Activated CD4-positive, alpha-beta memory T cell treated with anti-CD3 and anti-CD28 coated beads for 36 hours (primary cell): ENCODE data around the gene ANKRD13D. TPM values are rescaled to one million over a fixed set of nuclear protein-coding genes. Genes with fewer than 3 reads are reported as not detected.
A peak's percentile ranks its signal among the peaks of the same experiment; 100 is the strongest.

Source experiments
- CTCF ChIA-PET: fragments of 350-600 bp; sonication (Branson Sonifier 250); formaldehyde crosslinking; loops from one replicate; lab custom pipeline; 2021; ENCODE audit warnings: antibody characterized with exemption, inconsistent platforms; lab: Charles Lee
- POLR2A ChIA-PET: fragments of 350-600 bp; sonication (Branson Sonifier 250); formaldehyde crosslinking; loops from one replicate; lab custom pipeline; 2021; ENCODE audit warnings: antibody characterized with exemption; lab: Charles Lee
- DNase-seq: peaks from one replicate; pipeline ENCODE4 v3.0.0-alpha.2; 2020
- H3K27ac Mint-ChIP-seq: one replicate; pipeline ENCODE4 v1.8.0; 2021; ENCODE audit warnings: mixed read lengths
- H3K27me3 Mint-ChIP-seq: one replicate; pipeline ENCODE4 v1.8.0; 2021; ENCODE audit warnings: mixed read lengths
- H3K36me3 Mint-ChIP-seq: one replicate; pipeline ENCODE4 v1.8.0; 2021; ENCODE audit warnings: mixed read lengths
- H3K4me1 Mint-ChIP-seq: one replicate; pipeline ENCODE4 v1.8.0; 2021; ENCODE audit warnings: low read depth, mixed read lengths
- H3K4me3 Mint-ChIP-seq: one replicate; pipeline ENCODE4 v1.8.0; 2021; ENCODE audit warnings: mild to moderate bottlenecking, mixed read lengths
- H3K9me3 Mint-ChIP-seq: one replicate; pipeline ENCODE4 v1.8.0; 2021; ENCODE audit warnings: mixed read lengths
- intact Hi-C: fragments of 100-400 bp; cut with micrococcal nuclease; formaldehyde crosslinking; loops from one replicate; pipeline ENCODE4 v1.15.1; 2023
- total RNA-seq, 2 experiments: library from RNA; stranded (reverse); gene quantifications; one replicate each; pipeline ENCODE4 v1.2.3, GENCODE V29; 2021

Gene ANKRD13D
- total RNA-seq, 2 experiments from 2014 or later, result 85.9 to 89.4 TPM

GRCh38 chr11:67288452-67289225 lies 464 bp upstream of the ANKRD13D start:
- no peaks in the 10 kb centered on the region for H3K27me3 Mint-ChIP-seq

DNA sequence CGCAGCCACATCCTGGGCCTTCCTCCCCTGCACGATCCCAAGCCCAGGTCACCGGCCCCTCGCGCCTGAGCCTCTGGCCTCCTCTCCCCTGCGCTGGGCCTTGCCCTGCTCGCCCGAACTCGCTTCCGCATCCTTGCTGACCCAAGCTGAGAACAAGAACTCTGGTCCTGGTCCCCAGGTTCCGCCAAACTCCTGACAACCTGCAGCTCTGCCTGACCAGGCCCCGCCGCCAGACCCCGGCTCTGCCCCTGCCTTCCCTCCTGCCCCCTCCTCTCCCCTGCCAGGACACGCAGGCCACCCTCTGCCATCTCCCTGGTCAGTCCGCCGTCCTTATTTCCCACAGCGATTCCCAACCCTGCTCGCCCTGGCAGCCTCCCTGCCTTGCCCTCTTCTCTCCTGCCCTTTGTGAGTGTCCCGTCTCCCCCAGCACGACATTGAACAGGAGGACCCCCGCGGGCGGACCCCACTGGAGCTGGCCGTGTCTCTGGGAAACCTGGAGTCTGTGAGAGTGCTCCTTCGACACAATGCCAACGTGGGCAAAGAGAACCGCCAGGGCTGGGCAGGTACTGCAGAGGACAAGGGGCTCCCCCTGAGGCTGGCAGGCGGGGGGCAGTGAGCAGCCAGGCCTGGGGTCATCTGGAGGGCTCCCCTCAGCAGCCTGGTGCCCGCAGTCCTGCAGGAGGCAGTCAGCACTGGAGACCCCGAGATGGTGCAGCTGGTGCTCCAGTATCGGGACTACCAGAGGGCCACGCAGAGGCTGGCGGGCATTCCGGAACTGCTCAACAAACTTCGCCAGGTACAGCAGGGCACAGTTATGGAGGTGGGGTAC lies 762 bp downstream of the ANKRD13D start:
- ChIA-PET CTCF (interaction anchor here (0.8 to 4.7 kb wide), 9 partner anchors 9 to 62 kb away, joined by 3 to 25 read pairs (median 7); no protein-coding TSS in a partner anchor), POLR2A (interaction anchor here (0.9 to 5.8 kb wide), 7 partner anchors 12 to 112 kb away, joined by 3 to 72 read pairs (median 13); partner anchors contain the start of genes GRK2, PPP1CA and SSH3)
- Mint-ChIP-seq H3K4me3 (peak overlapping the region; percentile 88), H3K4me1 (peaks cover 67% of the 10 kb centered on the region), H3K36me3 (peaks cover 39% of the 10 kb centered on the region), H3K27ac (peak overlapping the region; percentile 84), H3K9me3 (no peaks in the 10 kb centered on the region), H3K27me3 (no peaks in the 10 kb centered on the region)
- peak; percentile 40 for DNase-seq
- intact Hi-C loops, result loop anchor here (2.0 to 5.0 kb wide), 2 partner anchors 49 to 197 kb away; no protein-coding TSS in a partner anchor

More at GRCh38 chr11:67288452-67289225, 464 bp upstream of the ANKRD13D start:
- Mint-ChIP-seq H3K4me1 (peaks cover 62% of the 10 kb centered on the region), H3K4me3 (peak overlapping the region; percentile 66), H3K36me3 (peaks cover 38% of the 10 kb centered on the region), H3K9me3 (no peaks in the 10 kb centered on the region), H3K27ac (peak overlapping the region; percentile 97)
- peak; percentile 95 for DNase-seq
- POLR2A ChIA-PET, result interaction anchor here (1.0 to 5.8 kb wide), 9 partner anchors 10 to 66 kb away, joined by 3 to 72 read pairs (median 10); partner anchors contain the start of genes GRK2 and SSH3
- CTCF ChIA-PET, result interaction anchor here (0.7 to 4.7 kb wide), 14 partner anchors 8 to 94 kb away, joined by 3 to 25 read pairs (median 5); partner anchors contain the start of gene SSH3
- intact Hi-C loops, result loop anchor here (1.0 to 5.0 kb wide), 4 partner anchors 17 to 199 kb away; no protein-coding TSS in a partner anchor

GRCh38 chr11:67290801-67291200 lies 1.7 kb downstream of the ANKRD13D start:
- no peak overlapping the region for H3K4me3 Mint-ChIP-seq
- intact Hi-C loops, result no loop called here
- ChIA-PET POLR2A (interaction anchor here (5.8 kb wide), 1 partner anchor 21 kb away, joined by 72 read pairs; the partner anchor contains the start of gene GRK2), CTCF (interaction anchor here (1.1 to 4.7 kb wide), 4 partner anchors 20 to 66 kb away, joined by 3 to 22 read pairs (median 3); no protein-coding TSS in a partner anchor)
- peak overlapping the region; percentile 84 for H3K27ac Mint-ChIP-seq
- peaks cover 62% of the 10 kb centered on the region for H3K4me1 Mint-ChIP-seq
- peaks cover 2% of the 10 kb centered on the region for H3K9me3 Mint-ChIP-seq
- no peaks in the 10 kb centered on the region for H3K27me3 Mint-ChIP-seq
- peaks cover 43% of the 10 kb centered on the region for H3K36me3 Mint-ChIP-seq
- no peak for DNase-seq

DNA sequence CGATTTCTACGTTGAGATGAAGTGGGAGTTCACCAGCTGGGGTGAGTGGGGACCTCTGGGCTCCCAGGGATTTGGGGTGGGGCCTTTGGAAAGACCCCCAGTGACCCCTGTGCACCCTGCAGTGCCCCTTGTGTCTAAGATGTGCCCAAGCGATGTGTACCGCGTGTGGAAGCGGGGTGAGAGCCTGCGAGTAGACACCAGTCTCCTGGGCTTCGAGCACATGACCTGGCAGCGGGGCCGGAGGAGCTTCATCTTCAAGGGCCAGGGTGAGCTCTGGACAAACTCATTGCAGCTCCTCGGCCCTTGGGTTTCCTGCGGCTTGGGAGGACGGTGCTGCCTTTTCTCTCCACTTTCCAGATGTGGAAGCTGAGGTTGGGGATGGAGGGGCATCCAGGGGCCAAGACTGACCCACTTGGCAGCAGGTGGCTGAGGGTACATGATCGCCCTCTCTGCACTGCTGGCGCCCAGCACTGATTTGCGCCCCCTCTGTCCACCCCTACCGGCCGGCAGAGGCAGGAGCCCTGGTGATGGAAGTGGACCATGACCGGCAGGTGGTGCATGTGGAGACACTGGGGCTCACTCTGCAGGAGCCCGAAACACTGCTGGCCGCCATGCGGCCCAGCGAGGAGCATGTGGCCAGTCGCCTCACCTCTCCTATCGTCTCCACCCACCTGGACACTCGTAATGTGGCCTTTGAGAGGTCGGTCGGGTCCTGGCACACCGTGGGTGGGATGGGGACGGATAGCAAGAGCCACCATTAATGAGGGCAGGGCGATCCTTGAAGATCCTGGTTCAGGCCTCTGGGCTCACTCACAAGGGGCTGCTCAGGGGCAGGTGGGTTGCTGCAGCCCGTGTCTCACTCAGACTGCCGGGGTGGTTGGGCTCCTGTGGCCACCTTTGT lies 2.6 kb downstream of the ANKRD13D start:
- Mint-ChIP-seq H3K9me3 (peaks cover 10% of the 10 kb centered on the region), H3K4me3 (peak overlapping the region; percentile 23), H3K27me3 (no peaks in the 10 kb centered on the region), H3K36me3 (peaks cover 47% of the 10 kb centered on the region), H3K4me1 (peaks cover 57% of the 10 kb centered on the region), H3K27ac (peak overlapping the region; percentile 5)
- POLR2A ChIA-PET, result interaction anchor here (5.8 kb wide), 1 partner anchor 22 kb away, joined by 72 read pairs; the partner anchor contains the start of gene GRK2
- intact Hi-C loops, result no loop called here
- no peak for DNase-seq
- CTCF ChIA-PET, result interaction anchor here (1.1 to 4.7 kb wide), 5 partner anchors 21 to 65 kb away, joined by 3 to 22 read pairs (median 4); no protein-coding TSS in a partner anchor

DNA sequence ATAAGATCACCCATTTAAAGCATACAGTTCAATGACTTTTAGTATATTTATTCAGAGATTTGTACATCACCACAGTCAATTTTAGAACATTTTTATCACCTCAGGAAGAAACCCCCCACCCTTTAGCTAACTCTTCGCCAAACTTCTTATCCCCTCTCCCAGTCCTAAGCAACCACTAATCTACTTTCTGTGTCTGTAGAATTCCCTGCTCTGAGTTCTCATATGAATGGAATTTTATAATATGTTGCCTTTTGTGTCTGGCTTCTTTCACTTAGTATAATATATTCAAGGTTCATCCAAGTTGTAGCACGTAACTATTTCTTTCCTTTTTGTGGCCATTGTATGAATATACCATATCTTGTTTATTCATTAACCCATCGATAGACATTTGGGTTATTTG lies 3.6 kb downstream of the ANKRD13D start:
- Mint-ChIP-seq H3K36me3 (peaks cover 49% of the 10 kb centered on the region), H3K27ac (peak overlapping the region; percentile 68), H3K27me3 (no peaks in the 10 kb centered on the region), H3K4me3 (no peak overlapping the region), H3K4me1 (peaks cover 48% of the 10 kb centered on the region), H3K9me3 (peaks cover 13% of the 10 kb centered on the region)
- ChIA-PET POLR2A (interaction anchor here (1.0 to 2.1 kb wide), 5 partner anchors 10 to 53 kb away, joined by 3 to 6 read pairs (median 6); partner anchors contain the start of gene SSH3), CTCF (interaction anchor here (1.3 to 2.2 kb wide), 6 partner anchors 25 to 90 kb away, joined by 3 to 15 read pairs (median 4); no protein-coding TSS in a partner anchor)
- DNase-seq, result no peak
- intact Hi-C loops, result loop anchor here (1.0 kb wide), 1 partner anchor 28 kb away; no protein-coding TSS in a partner anchor

- Mint-ChIP-seq H3K27ac (peak overlapping the region; percentile 68), H3K9me3 (peaks cover 13% of the 10 kb centered on the region), H3K36me3 (peaks cover 53% of the 10 kb centered on the region), H3K4me1 (peaks cover 44% of the 10 kb centered on the region), H3K27me3 (no peaks in the 10 kb centered on the region), H3K4me3 (no peak overlapping the region)
- ChIA-PET POLR2A (interaction anchor here (1.0 to 2.1 kb wide), 5 partner anchors 10 to 53 kb away, joined by 3 to 6 read pairs (median 6); partner anchors contain the start of gene SSH3), CTCF (interaction anchor here (1.3 to 2.2 kb wide), 6 partner anchors 24 to 89 kb away, joined by 3 to 15 read pairs (median 4); no protein-coding TSS in a partner anchor)
- no peak for DNase-seq
- intact Hi-C loops, result loop anchor here (1.0 kb wide), 1 partner anchor 29 kb away; no protein-coding TSS in a partner anchor
Observed at GRCh38 chr11:67293090-67293489, 4.0 kb downstream of the ANKRD13D start.

GRCh38 chr11:67295846-67296245 lies 6.7 kb downstream of the ANKRD13D start:
- H3K36me3 Mint-ChIP-seq, result peaks cover 54% of the 10 kb centered on the region
- ChIA-PET CTCF (interaction anchor here (1.1 to 1.4 kb wide), 2 partner anchors 21 to 22 kb away, joined by 3 read pairs; no protein-coding TSS in a partner anchor), POLR2A (interaction anchor here (0.6 kb wide), 1 partner anchor 36 kb away, joined by 4 read pairs; no protein-coding TSS in a partner anchor)
- peaks cover 13% of the 10 kb centered on the region for H3K9me3 Mint-ChIP-seq
- DNase-seq, result no peak
- H3K4me1 Mint-ChIP-seq, result peaks cover 38% of the 10 kb centered on the region
- intact Hi-C loops, result no loop called here
- no peak overlapping the region for H3K4me3 Mint-ChIP-seq
- H3K27ac Mint-ChIP-seq, result no peak overlapping the region
- no peaks in the 10 kb centered on the region for H3K27me3 Mint-ChIP-seq

- H3K9me3 Mint-ChIP-seq, result peaks cover 13% of the 10 kb centered on the region
- POLR2A ChIA-PET, result interaction anchor here (0.6 to 1.6 kb wide), 3 partner anchors 28 to 96 kb away, joined by 3 to 5 read pairs (median 3); no protein-coding TSS in a partner anchor
- H3K36me3 Mint-ChIP-seq, result peaks cover 48% of the 10 kb centered on the region
- CTCF ChIA-PET, result interaction anchor here (1.0 to 1.6 kb wide), 4 partner anchors 18 to 84 kb away, joined by 3 to 8 read pairs (median 6); no protein-coding TSS in a partner anchor
- intact Hi-C loops, result no loop called here
- H3K4me1 Mint-ChIP-seq, result peaks cover 15% of the 10 kb centered on the region
- H3K27ac Mint-ChIP-seq, result no peak overlapping the region
- H3K27me3 Mint-ChIP-seq, result no peaks in the 10 kb centered on the region
- no peak overlapping the region for H3K4me3 Mint-ChIP-seq
- DNase-seq, result no peak
Observed at GRCh38 chr11:67298786-67299185, 9.7 kb downstream of the ANKRD13D start.

DNA sequence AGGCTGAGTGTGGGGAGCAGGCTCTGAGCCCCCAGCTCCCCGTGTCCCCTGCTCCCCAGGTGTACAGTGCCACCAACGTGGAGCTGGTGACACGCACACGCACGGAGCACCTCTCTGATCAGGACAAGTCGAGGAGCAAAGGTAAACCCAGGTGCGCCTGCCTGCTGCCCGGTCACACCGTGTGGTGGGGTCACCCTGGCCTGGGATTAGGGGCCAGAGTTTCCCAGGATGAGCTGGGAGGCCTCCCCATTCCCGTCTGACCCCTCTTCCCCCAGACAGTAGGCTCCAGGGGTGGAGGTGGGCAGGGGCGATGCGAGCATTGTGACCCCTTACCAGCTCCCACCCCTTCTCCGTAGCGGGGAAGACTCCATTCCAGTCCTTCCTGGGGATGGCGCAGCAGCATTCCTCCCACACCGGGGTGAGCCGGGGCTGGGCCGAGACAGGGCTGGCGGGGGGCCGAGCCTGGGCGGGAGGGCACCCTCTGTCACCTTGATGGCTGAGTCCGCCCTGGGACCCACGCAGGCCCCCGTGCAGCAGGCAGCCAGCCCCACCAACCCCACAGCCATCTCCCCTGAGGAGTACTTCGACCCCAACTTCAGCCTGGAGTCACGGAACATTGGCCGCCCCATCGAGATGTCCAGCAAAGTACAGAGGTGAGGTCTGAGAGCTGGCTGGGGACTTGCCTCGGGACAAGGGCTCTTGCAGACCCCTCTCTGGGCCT lies 10.5 kb downstream of the ANKRD13D start:
- peaks cover 14% of the 10 kb centered on the region for H3K4me1 Mint-ChIP-seq
- ChIA-PET CTCF (interaction anchor here (1.5 to 1.6 kb wide), 2 partner anchors 18 to 83 kb away, joined by 7 to 8 read pairs; no protein-coding TSS in a partner anchor), POLR2A (interaction anchor here (1.6 kb wide), 1 partner anchor 32 kb away, joined by 3 read pairs; no protein-coding TSS in a partner anchor)
- no peaks in the 10 kb centered on the region for H3K27me3 Mint-ChIP-seq
- peaks cover 45% of the 10 kb centered on the region for H3K36me3 Mint-ChIP-seq
- no peak for DNase-seq
- H3K4me3 Mint-ChIP-seq, result no peak overlapping the region
- no peak overlapping the region for H3K27ac Mint-ChIP-seq
- intact Hi-C loops, result no loop called here
- H3K9me3 Mint-ChIP-seq, result peaks cover 13% of the 10 kb centered on the region
